ENCODE data around the gene MYBBP1A. TPM values are rescaled to one million over a fixed set of nuclear protein-coding genes. Genes with fewer than 3 reads are reported as not detected.

The MYBBP1A gene
- total RNA-seq, 1 donor from 2014 or later: 47.9 TPM

DNA sequence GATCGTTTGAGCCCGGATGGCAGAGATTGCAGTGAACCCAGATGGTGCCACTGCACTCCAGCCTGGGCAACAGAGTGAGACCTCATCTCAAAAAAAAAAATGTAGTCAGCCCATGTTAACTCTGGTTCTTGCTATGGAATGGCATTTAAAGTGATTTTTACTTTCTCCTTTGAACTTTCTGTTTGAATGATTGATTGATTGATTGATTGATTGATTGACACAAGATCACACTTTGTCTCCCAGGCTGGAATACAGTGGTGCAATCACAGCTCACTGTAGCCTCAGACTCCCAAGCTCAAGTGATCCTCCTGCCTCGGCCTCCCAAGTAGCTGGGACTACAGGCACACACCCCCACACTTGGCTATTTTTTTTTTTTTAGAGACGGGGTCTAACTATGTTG is 46.1 kb upstream of the MYBBP1A start:
- H3K4me3 Mint-ChIP-seq (ENCODE audit: unreplicated experiment): no peak overlapping the region
- H3K4me1 Mint-ChIP-seq (ENCODE audit: unreplicated experiment): peaks cover 48% of the 10 kb centered on the region
- peaks cover 17% of the 10 kb centered on the region for H3K27me3 Mint-ChIP-seq (ENCODE audit: unreplicated experiment)
- DNase-seq (ENCODE audit: extremely low spot score, unreplicated experiment): no peak
- TF ChIP-seq, protein P1, sequence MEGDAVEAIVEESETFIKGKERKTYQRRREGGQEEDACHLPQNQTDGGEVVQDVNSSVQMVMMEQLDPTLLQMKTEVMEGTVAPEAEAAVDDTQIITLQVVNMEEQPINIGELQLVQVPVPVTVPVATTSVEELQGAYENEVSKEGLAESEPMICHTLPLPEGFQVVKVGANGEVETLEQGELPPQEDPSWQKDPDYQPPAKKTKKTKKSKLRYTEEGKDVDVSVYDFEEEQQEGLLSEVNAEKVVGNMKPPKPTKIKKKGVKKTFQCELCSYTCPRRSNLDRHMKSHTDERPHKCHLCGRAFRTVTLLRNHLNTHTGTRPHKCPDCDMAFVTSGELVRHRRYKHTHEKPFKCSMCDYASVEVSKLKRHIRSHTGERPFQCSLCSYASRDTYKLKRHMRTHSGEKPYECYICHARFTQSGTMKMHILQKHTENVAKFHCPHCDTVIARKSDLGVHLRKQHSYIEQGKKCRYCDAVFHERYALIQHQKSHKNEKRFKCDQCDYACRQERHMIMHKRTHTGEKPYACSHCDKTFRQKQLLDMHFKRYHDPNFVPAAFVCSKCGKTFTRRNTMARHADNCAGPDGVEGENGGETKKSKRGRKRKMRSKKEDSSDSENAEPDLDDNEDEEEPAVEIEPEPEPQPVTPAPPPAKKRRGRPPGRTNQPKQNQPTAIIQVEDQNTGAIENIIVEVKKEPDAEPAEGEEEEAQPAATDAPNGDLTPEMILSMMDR (IDR thresholded peaks at IDR 0.05): no peak
- H3K9me3 Mint-ChIP-seq (ENCODE audit: unreplicated experiment): no peaks in the 10 kb centered on the region
- H3K36me3 Mint-ChIP-seq (ENCODE audit: unreplicated experiment): peaks cover 2% of the 10 kb centered on the region
- no peak overlapping the region for H3K27ac Mint-ChIP-seq (ENCODE audit: unreplicated experiment)

DNA sequence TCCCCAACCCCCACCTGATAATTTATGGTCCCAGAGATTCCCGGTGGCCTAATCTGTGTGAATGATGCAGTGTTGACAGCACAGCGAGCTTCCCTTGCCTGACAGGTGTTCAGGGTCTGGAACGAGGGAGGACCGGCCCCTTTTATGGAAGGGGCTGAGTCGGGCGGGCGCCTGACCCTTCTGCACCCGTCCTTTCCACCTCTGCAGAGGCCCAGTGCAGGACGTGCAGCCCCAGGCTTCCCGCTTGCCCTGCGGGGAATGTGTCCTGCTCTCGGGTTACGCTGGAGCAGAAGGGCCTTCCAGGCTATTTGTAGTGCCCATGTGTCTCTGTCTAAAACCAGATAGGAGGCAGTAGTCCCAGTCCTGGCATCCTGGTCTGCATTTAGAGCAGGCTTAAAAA is 45.4 kb upstream of the MYBBP1A start:
- peaks cover 17% of the 10 kb centered on the region for H3K27me3 Mint-ChIP-seq (ENCODE audit: unreplicated experiment)
- TF ChIP-seq, protein P1 (IDR thresholded peaks at IDR 0.05): no peak
- H3K36me3 Mint-ChIP-seq (ENCODE audit: unreplicated experiment): peaks cover 2% of the 10 kb centered on the region
- no peak overlapping the region for H3K4me3 Mint-ChIP-seq (ENCODE audit: unreplicated experiment)
- DNase-seq (ENCODE audit: extremely low spot score, unreplicated experiment): no peak
- peaks cover 44% of the 10 kb centered on the region for H3K4me1 Mint-ChIP-seq (ENCODE audit: unreplicated experiment)
- H3K9me3 Mint-ChIP-seq (ENCODE audit: unreplicated experiment): no peaks in the 10 kb centered on the region
- no peak overlapping the region for H3K27ac Mint-ChIP-seq (ENCODE audit: unreplicated experiment)

DNA sequence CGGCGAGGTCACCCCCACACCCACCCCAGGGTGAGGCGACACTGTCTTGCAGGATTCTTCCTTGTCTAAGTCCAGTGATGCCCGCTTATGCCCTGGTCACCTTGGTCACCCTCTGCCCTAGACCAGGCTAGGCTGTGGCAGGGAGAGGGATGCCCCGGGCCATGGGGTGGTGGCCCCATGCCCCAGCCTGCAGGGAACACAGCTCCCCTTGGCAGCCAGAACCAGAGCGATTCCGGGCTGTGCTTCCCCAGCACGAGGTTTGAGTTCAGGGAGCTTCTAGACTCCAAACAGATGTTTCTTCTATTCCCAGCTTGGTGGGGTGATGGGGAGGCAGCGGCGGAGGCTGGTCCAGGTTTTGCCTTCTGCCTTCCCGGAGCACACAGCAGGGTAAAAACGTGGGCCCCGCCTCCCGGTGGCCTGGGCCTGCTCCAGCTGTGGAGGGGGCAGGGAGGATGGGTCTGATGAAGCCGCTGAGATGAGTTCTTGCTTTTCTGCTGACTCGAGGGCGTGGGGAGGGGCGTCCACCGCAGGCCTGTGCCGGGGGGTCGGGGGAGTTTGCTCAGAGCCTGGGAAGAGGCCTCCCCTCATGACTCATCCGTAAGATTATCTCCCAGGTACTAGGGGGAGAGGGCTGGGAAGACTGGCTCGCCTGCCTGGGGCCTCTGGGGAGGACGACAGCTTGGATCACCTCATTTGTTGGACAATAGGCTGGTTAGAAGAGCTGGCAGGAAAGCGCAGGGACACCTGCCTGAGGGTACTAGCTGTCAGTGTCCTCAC is 44.5 kb upstream of the MYBBP1A start:
- Mint-ChIP-seq H3K4me3 (ENCODE audit: unreplicated experiment) (peak overlapping the region; percentile 4), H3K4me1 (ENCODE audit: unreplicated experiment) (peaks cover 36% of the 10 kb centered on the region), H3K9me3 (ENCODE audit: unreplicated experiment) (no peaks in the 10 kb centered on the region), H3K36me3 (ENCODE audit: unreplicated experiment) (peaks cover 2% of the 10 kb centered on the region), H3K27ac (ENCODE audit: unreplicated experiment) (peak overlapping the region; percentile 6), H3K27me3 (ENCODE audit: unreplicated experiment) (peaks cover 19% of the 10 kb centered on the region)
- TF ChIP-seq, protein P1 (IDR thresholded peaks at IDR 0.05): no peak
- no peak for DNase-seq (ENCODE audit: extremely low spot score, unreplicated experiment)

DNA sequence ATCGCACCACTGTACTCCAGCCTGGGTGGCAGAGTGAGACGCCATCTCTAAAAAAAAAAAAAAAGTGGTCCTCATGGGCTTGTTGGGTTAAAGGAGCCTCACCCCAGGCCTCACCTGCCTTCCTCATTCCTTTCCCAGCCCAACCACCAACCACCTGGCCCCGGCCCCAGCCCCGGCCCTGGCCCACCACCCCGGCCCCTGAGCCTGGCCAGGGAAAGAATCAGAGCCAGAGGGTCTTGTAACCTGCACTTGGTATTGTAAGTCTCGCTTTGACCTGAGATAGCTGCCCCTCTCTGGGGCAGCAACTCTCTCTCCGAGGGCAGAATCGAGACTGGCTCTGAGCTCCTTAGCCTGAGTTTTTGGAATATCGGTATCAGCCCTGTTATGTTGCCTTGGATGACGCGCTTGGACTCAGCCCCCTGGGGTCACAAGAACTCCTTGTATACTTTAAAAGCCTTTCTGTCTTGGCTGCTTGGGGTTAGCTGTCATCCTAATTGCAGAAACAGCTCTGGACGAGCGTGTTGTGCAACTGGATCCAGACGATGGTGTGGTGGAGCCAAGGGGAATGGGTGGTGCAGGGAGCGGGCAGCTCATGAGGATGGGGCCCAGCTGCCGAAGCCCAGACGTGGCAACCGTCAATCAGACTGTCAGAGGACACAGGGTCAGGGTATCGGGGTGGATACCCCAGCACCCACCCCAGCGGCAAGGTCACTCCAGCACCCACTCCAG is 43.8 kb upstream of the MYBBP1A start:
- DNase-seq (ENCODE audit: extremely low spot score, unreplicated experiment): no peak
- Mint-ChIP-seq H3K27ac (ENCODE audit: unreplicated experiment) (no peak overlapping the region), H3K4me3 (ENCODE audit: unreplicated experiment) (no peak overlapping the region), H3K9me3 (ENCODE audit: unreplicated experiment) (no peaks in the 10 kb centered on the region), H3K27me3 (ENCODE audit: unreplicated experiment) (peaks cover 19% of the 10 kb centered on the region), H3K36me3 (ENCODE audit: unreplicated experiment) (peaks cover 2% of the 10 kb centered on the region), H3K4me1 (ENCODE audit: unreplicated experiment) (peaks cover 28% of the 10 kb centered on the region)
- TF ChIP-seq, protein P1 (IDR thresholded peaks at IDR 0.05): no peak

DNA sequence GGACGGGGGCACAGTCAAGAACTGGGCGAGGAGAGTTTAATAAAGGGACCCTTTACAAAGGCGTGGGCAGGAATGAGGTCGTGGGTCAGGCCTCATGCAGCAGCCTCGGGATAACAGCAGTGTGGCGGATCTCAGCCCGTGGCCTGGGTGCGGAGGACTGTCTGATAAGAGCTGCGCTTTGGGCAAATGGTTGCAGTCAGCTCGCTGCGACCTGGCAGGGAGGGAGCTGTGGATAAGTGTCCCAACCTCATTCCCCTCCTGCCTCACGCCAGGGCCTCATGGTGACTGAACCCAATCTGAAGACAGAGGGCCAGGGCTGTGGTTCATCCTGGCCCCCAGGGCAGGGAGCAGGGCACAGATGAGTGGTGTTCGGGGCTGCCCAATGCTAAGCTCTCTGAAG is 42.8 kb upstream of the MYBBP1A start:
- H3K4me3 Mint-ChIP-seq (ENCODE audit: unreplicated experiment): no peak overlapping the region
- H3K27me3 Mint-ChIP-seq (ENCODE audit: unreplicated experiment): peaks cover 19% of the 10 kb centered on the region
- no peak overlapping the region for H3K27ac Mint-ChIP-seq (ENCODE audit: unreplicated experiment)
- no peak for DNase-seq (ENCODE audit: extremely low spot score, unreplicated experiment)
- TF ChIP-seq, protein P1 (IDR thresholded peaks at IDR 0.05): no peak
- H3K36me3 Mint-ChIP-seq (ENCODE audit: unreplicated experiment): peaks cover 2% of the 10 kb centered on the region
- peaks cover 24% of the 10 kb centered on the region for H3K4me1 Mint-ChIP-seq (ENCODE audit: unreplicated experiment)
- H3K9me3 Mint-ChIP-seq (ENCODE audit: unreplicated experiment): no peaks in the 10 kb centered on the region
